IMR-90 (cell line): ENCODE data around the gene NOTCH3. TPM values are rescaled to one million over a fixed set of nuclear protein-coding genes. Genes with fewer than 3 reads are reported as not detected.

Source experiments
- ATAC-seq: fragments of 200-7000 bp; cut with Tn5 transposase; 2 replicates; pipeline ENCODE4 v1.9.1; 2020; ENCODE audit warnings: low read depth, mild to moderate bottlenecking, moderate library complexity
- BruUV-seq: library from RNA; stranded (reverse); fragments of 400-500 nt; replicated peaks from 2 replicates; lab custom pipeline; 2021; lab: Mats Ljungman, UMichigan
- CTCF ChIA-PET: fragments of 300-600 bp; formaldehyde crosslinking; extraction: SDS; loops from one replicate; lab custom pipeline; 2021; ENCODE audit warnings: antibody characterized with exemption; lab: Yijun Ruan, JAX
- POLR2A ChIA-PET: fragments of 300-600 bp; sonication (Branson Sonifier 250); formaldehyde crosslinking; loops from one replicate; lab custom pipeline; 2022; ENCODE audit warnings: antibody characterized with exemption; ENCODE audit not compliant: unreplicated experiment; lab: Charles Lee
- DNase-seq: peaks from one replicate; pipeline ENCODE4 v3.0.0; 2013
- H2AFZ ChIP-seq: replicated peaks from 2 replicates; pipeline ENCODE3; 2013; ENCODE audit warnings: low read length, mild to moderate bottlenecking; ENCODE audit not compliant: poor library complexity
- H2AK5ac ChIP-seq: 2 replicates; pipeline ENCODE4 v1.6.1; 2013; ENCODE audit warnings: low read depth, low read length, inconsistent platforms
- H2AK9ac ChIP-seq: replicated peaks from 2 replicates; pipeline ENCODE3; 2013; ENCODE audit warnings: mild to moderate bottlenecking, low read depth, low read length, moderate library complexity; ENCODE audit not compliant: poor library complexity
- H2BK120ac ChIP-seq: 2 replicates; pipeline ENCODE4 v1.6.1; 2013; ENCODE audit warnings: low read depth, low read length, inconsistent platforms
- H2BK15ac ChIP-seq: 3 replicates; pipeline ENCODE4 v1.6.1; 2013; ENCODE audit warnings: low read depth, low read length, inconsistent platforms
- H2BK20ac ChIP-seq: 2 replicates; pipeline ENCODE4 v1.6.1; 2013; ENCODE audit warnings: low read depth, mild to moderate bottlenecking, inconsistent platforms, low read length, moderate library complexity
- H2BK5ac ChIP-seq: 2 replicates; pipeline ENCODE4 v1.6.1; 2013; ENCODE audit warnings: mild to moderate bottlenecking, low read depth, low read length, inconsistent platforms; ENCODE audit not compliant: poor library complexity, severe bottlenecking
- H3K14ac ChIP-seq: replicated peaks from 2 replicates; pipeline ENCODE4 v1.6.1; 2013; ENCODE audit warnings: low read depth, low read length, inconsistent platforms
- H3K18ac ChIP-seq: 2 replicates; pipeline ENCODE4 v1.6.1; 2013; ENCODE audit warnings: low read depth, low read length, control low read depth
- H3K23ac ChIP-seq: 2 replicates; pipeline ENCODE4 v1.6.1; 2013; ENCODE audit warnings: low read depth, low read length, inconsistent platforms
- H3K27ac ChIP-seq: 2 replicates; pipeline ENCODE4 v1.5.1; 2013; ENCODE audit warnings: mild to moderate bottlenecking, control low read depth, low read length; ENCODE audit not compliant: insufficient read depth
- H3K27me3 ChIP-seq: 2 replicates; pipeline ENCODE4 v1.6.1; 2013; ENCODE audit warnings: low read length; ENCODE audit not compliant: control insufficient read depth, insufficient read depth
- H3K36me3 ChIP-seq: 2 replicates; pipeline ENCODE4 v1.6.1; 2013; ENCODE audit warnings: low read length, mixed read lengths; ENCODE audit not compliant: control insufficient read depth, insufficient read depth
- H3K4ac ChIP-seq: 2 replicates; pipeline ENCODE4 v1.6.1; 2013; ENCODE audit warnings: low read depth, low read length, inconsistent platforms
- H3K4me1 ChIP-seq: 2 replicates; pipeline ENCODE4 v1.6.1; 2013; ENCODE audit warnings: low read length, mixed read lengths; ENCODE audit not compliant: control insufficient read depth, insufficient read depth
- H3K4me2 ChIP-seq: 2 replicates; pipeline ENCODE4 v1.6.1; 2013; ENCODE audit warnings: low read depth, mild to moderate bottlenecking, control low read depth, low read length, moderate library complexity
- H3K4me3 ChIP-seq: 2 replicates; pipeline ENCODE4 v1.5.1; 2013; ENCODE audit warnings: low read depth, mild to moderate bottlenecking, control low read depth, low read length, moderate library complexity; ENCODE audit not compliant: insufficient read depth
- H3K56ac ChIP-seq: 2 replicates; pipeline ENCODE4 v1.6.1; 2013; ENCODE audit warnings: low read length, inconsistent platforms; ENCODE audit not compliant: insufficient read depth; ENCODE audit errors: extremely low read depth
- H3K79me1 ChIP-seq, 2 experiments: 2 replicates each; pipeline ENCODE4 v1.6.1; 2013; ENCODE audit warnings: low read length in 2 of 2, inconsistent platforms in 1 of 2, low read depth in 1 of 2
- H3K9ac ChIP-seq: 2 replicates; pipeline ENCODE4 v1.6.1; 2013; ENCODE audit warnings: low read depth, low read length, control low read depth
- H3K9me1 ChIP-seq: 2 replicates; pipeline ENCODE4 v1.6.1; 2013; ENCODE audit warnings: low read length, inconsistent platforms; ENCODE audit not compliant: insufficient read depth
- H3K9me3 ChIP-seq: 2 replicates; pipeline ENCODE4 v1.6.1; 2013; ENCODE audit warnings: low read length; ENCODE audit not compliant: control insufficient read depth, insufficient read depth
- H4K20me1 ChIP-seq: 2 replicates; pipeline ENCODE4 v1.6.1; 2013; ENCODE audit warnings: low read length, inconsistent platforms; ENCODE audit not compliant: insufficient read depth
- H4K5ac ChIP-seq: 2 replicates; pipeline ENCODE4 v1.6.1; 2013; ENCODE audit warnings: mild to moderate bottlenecking, low read depth, low read length, control low read depth
- H4K8ac ChIP-seq, 2 experiments: 2 replicates each; pipeline ENCODE4 v1.6.1; 2013; ENCODE audit warnings: low read depth in 2 of 2, low read length in 2 of 2, control low read depth in 1 of 2, inconsistent platforms in 1 of 2
- H4K91ac ChIP-seq: 2 replicates; pipeline ENCODE4 v1.6.1; 2013; ENCODE audit warnings: low read depth, low read length, inconsistent platforms; ENCODE audit not compliant: insufficient read depth
- CEBPB ChIP-seq: IDR thresholded peaks from 2 replicates; pipeline ENCODE4 v1.6.1; 2012; ENCODE audit warnings: low read depth, low read length, improper control_type of control experiment
- CHD1 ChIP-seq: IDR thresholded peaks from 2 replicates; pipeline ENCODE4 v1.6.1; 2012; ENCODE audit warnings: low read depth, low read length, improper control_type of control experiment
- FOS ChIP-seq: fragments of 150-350 bp; IDR thresholded peaks from 2 replicates; pipeline ENCODE4 v1.6.1; 2016; ENCODE audit warnings: low read depth, low read length
- MAFK ChIP-seq: IDR thresholded peaks from 2 replicates; pipeline ENCODE4 v1.6.1; 2012; ENCODE audit warnings: low read depth, low read length, improper control_type of control experiment
- MAZ ChIP-seq: IDR thresholded peaks from 2 replicates; pipeline ENCODE4 v1.6.1; 2012; ENCODE audit warnings: low read depth, mild to moderate bottlenecking, low read length, improper control_type of control experiment, moderate library complexity, borderline replicate concordance
- POLR2A ChIP-seq: IDR thresholded peaks from 2 replicates; pipeline ENCODE4 v1.6.1; 2012; ENCODE audit warnings: mild to moderate bottlenecking, low read depth, low read length
- RCOR1 ChIP-seq: IDR thresholded peaks from 2 replicates; pipeline ENCODE4 v1.6.1; 2012; ENCODE audit warnings: mild to moderate bottlenecking, low read length, improper control_type of control experiment; ENCODE audit not compliant: insufficient replicate concordance
- WGBS, 2 experiments: methylation state at CpG; one replicate each; pipeline versions ENCODE4 v1.1.5 to v1.1.7; 2013; ENCODE audit warnings: missing lambda C conversion rate in 2 of 2; ENCODE audit not compliant: insufficient read length in 1 of 2; ENCODE audit errors: extremely low coverage in 2 of 2; 5-methylcytosine and 5-hydroxymethylcytosine counted together
- dilution Hi-C: fragments of 300-500 bp; cut with HindIII; formaldehyde crosslinking; loops from one replicate; pipeline ENCODE4 v1.14.3; 2018; ENCODE audit warnings: low sequenced_read_pairs; ENCODE audit not compliant: unreplicated experiment
- in situ Hi-C: fragments of 300-500 bp; cut with MboI; formaldehyde crosslinking; loops from 3 replicates; pipeline ENCODE4 v1.14.3; 2019; ENCODE audit warnings: low sequenced_read_pairs, inconsistent platforms, mixed read lengths
- intact Hi-C: fragments of 100-400 bp; cut with micrococcal nuclease; formaldehyde crosslinking; loops from 2 replicates; pipeline ENCODE4 v1.10.0; 2022
- polyA plus RNA-seq, 3 experiments: library from polyadenylated mRNA; depleted of rRNA; stranded (reverse); fragments of >200 nt; gene quantifications; 2 replicates each; pipeline ENCODE4 v1.2.3, GENCODE V29; 2012; ENCODE audit warnings: low replicate concordance in 1 of 3
- total RNA-seq: library from RNA; depleted of rRNA; stranded (reverse); fragments of >200 nt; gene quantifications from 2 replicates; pipeline ENCODE4 v1.2.3, GENCODE V29; 2012
- TF ChIP-seq, protein P1 (sequence below): fragments of 150-350 bp; IDR thresholded peaks from 2 replicates; pipeline ENCODE4 v1.6.1; 2016; ENCODE audit warnings: low read depth, mild to moderate bottlenecking, low read length, moderate library complexity, borderline replicate concordance
- TF ChIP-seq, protein P2 (sequence below): fragments of 150-350 bp; IDR thresholded peaks from 2 replicates; pipeline ENCODE4 v1.6.1; 2017; ENCODE audit warnings: mild to moderate bottlenecking, antibody characterized with exemption, low read length, low read depth

The NOTCH3 gene
- total and polyA plus RNA-seq, 2 of the 4 experiments (the other 2 are of a cell fraction) = 5.9 to 25.1 TPM

- Histone ChIP-seq H2BK120ac (no peak overlapping the region), H3K27me3 (no peaks in the 10 kb centered on the region), H3K18ac (no peak overlapping the region), H3K4me3 (no peak overlapping the region), H3K27ac (no peak overlapping the region), H3K14ac (no peak overlapping the region), H2AK5ac (no peak overlapping the region), H4K20me1 (peaks cover 7% of the 10 kb centered on the region), H2AFZ (no peak overlapping the region), H3K79me1 (peaks cover 7 to 22% of the 10 kb centered on the region in 2 experiments; a peak in 3 of 4 replicates), H4K91ac (no peak overlapping the region), H3K9ac (no peak overlapping the region), H3K9me1 (0 out of 2 replicates have a peak, but pooled peaks cover 8% of the 10 kb centered on the region), H2AK9ac (no peak overlapping the region), H2BK5ac (no peak overlapping the region), H3K23ac (no peak overlapping the region), H3K4me2 (no peak overlapping the region), H3K9me3 (no peaks in the 10 kb centered on the region), H4K5ac (no peak overlapping the region), H3K56ac (no peak overlapping the region), H2BK20ac (no peak overlapping the region), H3K4ac (no peak overlapping the region), H2BK15ac (no peak overlapping the region), H3K36me3 (peaks cover 49% of the 10 kb centered on the region), H4K8ac (no peak overlapping the region), H3K4me1 (peaks cover 2% of the 10 kb centered on the region; the same call in 1 of the 2 replicates)
- dilution Hi-C loops (no loop called here), intact Hi-C loops (no loop called here), in situ Hi-C loops (no loop called here)
- ATAC-seq (no peak), DNase-seq (no peak)
- CTCF ChIA-PET = no interaction called here
- TF ChIP-seq, protein P1, sequence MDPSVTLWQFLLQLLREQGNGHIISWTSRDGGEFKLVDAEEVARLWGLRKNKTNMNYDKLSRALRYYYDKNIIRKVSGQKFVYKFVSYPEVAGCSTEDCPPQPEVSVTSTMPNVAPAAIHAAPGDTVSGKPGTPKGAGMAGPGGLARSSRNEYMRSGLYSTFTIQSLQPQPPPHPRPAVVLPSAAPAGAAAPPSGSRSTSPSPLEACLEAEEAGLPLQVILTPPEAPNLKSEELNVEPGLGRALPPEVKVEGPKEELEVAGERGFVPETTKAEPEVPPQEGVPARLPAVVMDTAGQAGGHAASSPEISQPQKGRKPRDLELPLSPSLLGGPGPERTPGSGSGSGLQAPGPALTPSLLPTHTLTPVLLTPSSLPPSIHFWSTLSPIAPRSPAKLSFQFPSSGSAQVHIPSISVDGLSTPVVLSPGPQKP = no peak
- TF ChIP-seq POLR2A (no peak), FOS (no peak), RCOR1 (no peak), CHD1 (no peak), CEBPB (no peak), MAZ (no peak), MAFK (no peak)
- TF ChIP-seq, protein P2, sequence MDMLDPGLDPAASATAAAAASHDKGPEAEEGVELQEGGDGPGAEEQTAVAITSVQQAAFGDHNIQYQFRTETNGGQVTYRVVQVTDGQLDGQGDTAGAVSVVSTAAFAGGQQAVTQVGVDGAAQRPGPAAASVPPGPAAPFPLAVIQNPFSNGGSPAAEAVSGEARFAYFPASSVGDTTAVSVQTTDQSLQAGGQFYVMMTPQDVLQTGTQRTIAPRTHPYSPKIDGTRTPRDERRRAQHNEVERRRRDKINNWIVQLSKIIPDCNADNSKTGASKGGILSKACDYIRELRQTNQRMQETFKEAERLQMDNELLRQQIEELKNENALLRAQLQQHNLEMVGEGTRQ = no peak
- POLR2A ChIA-PET = no interaction called here
- no CpG with 5 or more reads among the region's 2 CpGs for WGBS, 2 experiments
- BruUV-seq = no TSS peak
These were observed 35.0 kb upstream of the NOTCH3 start for GRCh38 chr19:15235781-15236180.
